ENCODE results near the gene LMTK2.

Gene LMTK2

DNA sequence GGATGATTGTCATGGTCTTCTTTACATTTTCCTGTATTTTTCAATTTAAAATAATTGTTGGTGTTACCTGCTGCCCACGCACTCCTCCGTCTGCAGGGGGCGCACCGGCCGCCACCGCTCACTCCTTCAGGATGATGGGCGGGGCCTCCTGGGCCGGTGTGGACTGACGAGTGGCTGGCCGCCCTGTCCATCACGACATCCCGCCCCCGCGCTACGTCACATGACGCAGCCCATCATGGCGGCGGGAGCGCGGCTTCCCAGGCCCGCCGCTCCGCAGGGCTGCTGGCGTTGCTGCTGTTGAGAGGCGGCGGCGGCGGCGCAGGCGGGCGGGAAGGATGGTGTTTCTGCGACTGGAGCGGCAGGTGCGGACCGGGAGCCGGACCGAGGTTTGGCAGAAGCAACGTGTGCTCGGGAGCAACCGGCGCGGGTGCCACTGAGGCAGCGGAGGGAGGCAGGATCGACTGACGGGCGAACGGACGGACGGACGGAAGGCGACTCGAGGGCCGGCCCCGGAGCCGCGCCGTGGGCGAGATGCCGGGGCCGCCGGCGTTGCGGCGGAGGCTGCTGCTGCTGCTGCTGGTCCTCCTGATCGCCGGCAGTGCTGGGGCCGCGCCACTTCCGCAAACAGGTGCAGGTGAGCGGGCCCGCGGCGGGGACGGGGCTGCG lies at the start of gene LMTK2:
TSS of gene LMTK2 (plus strand) at position 216 of the 666 bp plus-strand sequence. CDS start at position 532, 316 bp downstream.
- DNase-seq: peak; percentile 95

DNA sequence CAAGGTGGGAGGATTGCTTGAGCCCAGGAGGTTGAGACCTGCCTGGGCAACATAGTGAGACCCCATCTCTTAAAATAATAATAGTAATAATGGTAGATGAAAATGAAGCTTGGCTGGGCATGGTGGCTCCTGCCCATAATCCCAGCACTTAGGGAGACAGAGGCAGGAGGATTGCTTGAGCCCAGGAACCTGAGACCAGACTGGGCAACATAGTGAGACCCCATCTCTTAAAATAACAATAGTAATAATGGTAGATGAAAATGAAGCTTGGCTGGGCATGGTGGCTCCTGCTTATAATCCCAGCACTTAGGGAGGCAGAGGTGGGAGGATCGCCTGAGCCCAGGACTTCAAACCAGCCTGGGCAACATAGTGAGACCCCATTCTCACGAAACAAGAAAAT lies 49.5 kb upstream of the LMTK2 start:
- no peak for DNase-seq

DNA sequence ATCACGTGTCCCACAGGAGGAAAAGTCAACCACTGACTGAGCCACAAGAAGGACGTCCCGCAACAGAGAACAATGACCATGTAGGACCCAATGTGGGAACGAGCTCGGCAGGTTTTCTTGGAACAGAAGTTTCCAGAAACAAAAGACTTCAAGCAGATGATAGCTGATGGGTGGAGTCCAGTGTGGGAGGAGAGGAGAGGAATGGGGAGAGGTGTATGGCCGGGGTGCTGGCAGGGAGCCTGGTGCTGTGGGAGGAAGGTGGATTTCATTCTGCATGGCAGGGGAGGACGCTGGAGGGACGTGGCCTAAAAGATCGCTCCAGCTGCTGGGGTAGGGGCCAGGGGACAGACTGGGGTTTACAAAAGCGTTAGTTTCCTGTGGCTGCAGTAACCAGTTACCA lies 48.5 kb upstream of the LMTK2 start:
- no peak for DNase-seq

DNA sequence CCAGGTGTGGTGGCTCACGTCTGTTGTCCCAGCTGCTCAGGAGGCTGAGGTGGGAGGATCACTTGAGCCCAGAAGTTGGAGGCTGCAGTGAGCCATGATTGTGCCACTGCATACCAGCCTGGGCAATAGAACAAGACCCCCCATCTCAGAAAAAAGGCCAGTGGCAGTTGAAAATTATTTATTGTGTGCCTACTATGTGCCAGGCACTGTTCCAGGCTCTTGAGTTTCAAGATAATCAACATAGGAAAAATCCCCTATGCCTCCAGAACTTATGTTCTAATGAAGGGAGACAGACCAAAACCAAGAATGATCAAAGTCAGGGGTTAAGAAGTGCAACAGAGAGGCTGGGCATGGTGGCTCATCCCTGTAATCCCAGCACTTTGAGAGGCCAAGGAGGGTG lies 42.4 kb upstream of the LMTK2 start:
- no peak for DNase-seq

DNA sequence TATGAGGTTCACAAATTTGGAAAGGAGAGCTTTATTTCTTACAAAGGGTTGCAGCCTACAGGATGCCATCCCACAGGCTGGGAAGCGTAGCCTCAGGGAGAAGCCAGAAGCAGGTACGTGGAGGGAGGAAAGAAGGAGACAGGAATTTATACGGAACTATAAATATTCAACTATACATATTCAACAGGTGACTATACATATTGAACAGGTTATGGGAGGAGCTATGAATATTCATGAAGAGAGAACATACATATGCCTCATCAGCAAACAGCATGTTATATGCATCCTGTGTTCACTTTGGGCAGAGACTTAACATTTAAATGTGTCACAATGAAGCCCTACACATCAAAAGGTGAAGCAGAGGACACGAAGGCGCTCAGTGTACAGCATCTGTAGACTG lies 40.5 kb upstream of the LMTK2 start:
- no peak for DNase-seq

DNA sequence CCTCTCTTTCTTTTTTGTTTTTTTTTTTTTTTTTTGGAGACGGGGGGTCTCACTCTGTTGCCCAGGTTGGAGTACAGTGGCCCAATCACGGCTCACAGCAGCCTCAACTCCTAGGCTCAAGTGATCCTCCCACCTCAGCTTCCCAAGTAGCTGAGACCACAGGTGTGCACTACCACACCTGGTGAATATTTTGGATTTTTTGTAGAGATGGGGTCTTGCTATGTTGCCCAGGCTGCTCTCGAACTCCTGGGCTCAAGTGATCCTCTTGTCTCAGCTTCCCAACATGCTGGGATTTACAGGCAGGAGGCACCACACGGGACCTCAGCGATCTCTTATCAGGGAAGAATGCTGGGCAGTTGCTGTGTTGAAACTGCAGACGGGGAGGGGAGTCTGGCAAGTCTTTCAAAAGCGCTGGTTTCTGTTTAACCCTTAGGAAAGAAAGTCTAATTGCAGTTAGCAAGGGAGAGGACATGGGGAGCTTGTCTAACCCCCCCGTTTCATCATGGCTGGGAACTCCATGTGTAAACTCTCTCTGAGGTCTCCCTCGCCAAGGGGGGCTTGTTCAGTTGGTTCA lies 39.6 kb upstream of the LMTK2 start:
- no peak for DNase-seq

DNA sequence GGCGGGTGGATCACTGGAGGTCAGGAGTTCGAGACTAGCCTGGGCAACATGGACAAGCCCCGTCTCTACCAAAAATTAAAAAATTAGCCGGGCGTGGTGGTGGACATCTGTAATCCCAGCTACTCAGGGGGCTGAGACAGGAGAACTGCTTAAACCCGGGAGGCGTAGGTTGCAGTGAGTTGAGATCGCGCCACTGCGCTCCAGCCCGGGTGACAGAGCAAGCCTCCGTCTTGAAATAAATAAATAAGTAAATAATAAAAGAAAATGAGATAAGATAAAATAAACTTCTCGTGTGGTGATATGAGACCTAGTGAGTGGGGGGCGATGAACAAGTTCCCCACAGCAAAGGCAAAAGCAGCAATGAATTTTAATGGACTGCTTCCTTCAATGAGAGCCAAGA lies 33.6 kb upstream of the LMTK2 start:
- no peak for DNase-seq

DNA sequence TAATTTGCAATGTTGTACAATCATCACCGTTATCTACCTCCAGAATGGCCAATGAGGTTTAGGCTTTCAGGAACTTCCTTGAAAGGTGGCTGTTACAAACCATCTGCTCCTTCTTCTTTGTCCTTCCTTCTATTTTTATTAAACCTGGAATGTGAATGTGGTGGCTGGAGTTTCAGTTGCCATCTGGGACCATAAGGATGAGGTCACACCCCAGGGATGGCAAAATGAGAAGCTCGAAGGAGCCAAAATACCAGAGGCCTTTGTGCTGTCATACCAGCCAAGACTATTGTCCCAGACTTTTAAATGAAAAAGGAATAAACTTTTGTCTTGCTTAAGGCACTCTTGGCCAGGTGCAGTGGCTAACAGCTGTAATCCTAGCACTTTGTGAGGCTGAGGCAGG lies 30.9 kb upstream of the LMTK2 start:
- DNase-seq: no peak

DNA sequence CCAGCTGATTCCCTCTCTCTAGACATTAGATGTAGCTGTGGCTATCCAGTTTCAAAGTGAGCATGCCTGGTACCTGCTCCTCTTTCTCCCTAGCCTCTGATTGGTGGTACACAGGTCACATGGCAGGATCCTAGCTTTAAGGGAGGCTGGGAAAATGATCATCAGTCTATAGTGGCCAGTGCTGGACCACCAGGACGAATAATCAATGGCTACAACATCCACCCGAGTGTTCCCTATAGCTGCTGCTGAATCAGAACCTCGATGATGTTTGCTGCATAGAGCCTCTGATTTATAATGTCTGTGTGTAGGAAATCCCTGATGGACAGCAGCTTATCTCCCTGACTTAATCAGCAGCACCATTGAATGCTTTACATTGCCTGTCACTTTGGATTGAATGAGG lies 28.9 kb upstream of the LMTK2 start:
- no peak for DNase-seq

DNA sequence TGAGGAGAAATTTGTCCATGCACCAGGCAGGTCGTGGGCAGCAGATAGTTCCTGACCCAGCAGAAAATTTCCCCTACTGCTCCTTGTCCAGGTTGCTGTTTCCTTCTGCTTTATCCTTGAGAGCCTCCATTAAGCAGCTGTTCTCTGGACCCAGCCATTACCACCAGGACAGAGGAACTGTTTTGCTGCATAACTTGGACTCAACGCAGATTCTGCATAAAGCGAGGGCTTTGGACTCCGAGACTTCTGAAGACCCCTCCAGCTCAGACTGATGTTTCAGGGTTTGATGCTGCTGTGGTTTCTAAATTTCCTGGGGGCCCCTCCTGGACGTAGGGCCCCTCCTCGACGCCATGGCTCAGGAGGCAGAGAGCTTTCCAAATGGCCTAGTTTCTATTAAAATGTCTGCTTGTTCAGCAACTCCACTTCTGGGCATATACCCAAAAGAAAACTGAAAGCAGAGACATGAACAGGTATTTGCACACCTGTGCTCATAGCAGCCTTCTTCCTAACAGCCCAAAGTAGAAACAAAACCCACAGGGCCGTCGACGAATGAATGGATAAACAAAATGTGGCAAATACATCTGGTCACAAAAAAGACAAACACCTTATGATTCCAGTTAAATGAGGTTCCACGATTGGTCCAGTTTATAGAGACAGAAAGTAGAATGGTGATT lies 28.3 kb upstream of the LMTK2 start:
- DNase-seq: no peak

DNA sequence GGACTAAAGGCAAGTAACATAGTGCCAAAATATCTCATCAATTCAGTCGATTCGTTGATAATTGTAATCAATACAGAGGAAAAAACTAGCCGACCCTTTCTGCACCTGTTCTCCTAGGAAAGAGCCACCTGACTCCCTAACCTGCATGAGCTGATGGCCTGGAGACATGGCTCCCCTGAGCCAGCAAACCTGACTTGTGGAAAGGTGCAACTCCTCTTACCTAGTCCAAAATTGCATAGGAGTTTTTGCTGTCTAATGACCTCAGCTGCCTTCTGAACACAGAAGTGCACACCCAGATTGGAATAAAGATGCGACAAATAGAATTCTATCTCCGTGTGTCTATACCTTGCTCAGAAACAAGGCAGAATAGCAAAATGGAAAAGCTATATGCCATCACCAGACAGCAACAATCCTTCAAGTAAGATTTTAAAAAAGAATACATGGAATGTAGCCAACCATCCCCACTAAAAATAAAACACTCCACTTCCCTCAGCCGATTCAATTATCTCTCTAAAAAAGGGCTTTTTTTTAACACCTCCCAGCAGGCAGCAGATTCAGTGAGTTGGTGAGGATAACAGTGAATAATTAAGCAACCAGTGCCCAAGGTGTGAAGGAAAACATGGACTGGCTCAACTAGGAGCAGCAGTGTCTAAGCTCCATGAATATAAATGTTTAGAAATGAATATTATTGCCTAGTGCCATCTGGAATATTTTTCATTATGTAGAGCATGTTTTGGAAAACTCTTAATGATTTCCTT lies 26.6 kb upstream of the LMTK2 start:
- no peak for DNase-seq

DNA sequence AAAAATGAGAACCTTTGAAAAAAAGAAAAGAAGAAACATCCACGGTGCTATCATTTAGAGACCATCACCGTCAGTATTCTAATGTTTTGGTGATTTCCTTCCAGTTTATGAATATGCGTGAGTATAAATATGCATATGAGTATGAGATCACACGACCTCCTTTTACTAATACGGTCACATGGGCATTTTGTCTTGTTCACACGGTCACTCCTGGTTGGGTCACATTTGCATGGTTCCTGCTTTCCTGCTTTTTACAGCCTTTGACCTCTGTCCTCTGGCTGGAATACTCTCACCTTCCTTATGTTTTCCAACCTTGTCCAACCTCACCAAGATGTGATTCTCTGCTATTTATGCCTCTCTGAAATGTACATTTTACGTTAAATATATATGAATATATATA lies 25.3 kb upstream of the LMTK2 start:
- no peak for DNase-seq

DNA sequence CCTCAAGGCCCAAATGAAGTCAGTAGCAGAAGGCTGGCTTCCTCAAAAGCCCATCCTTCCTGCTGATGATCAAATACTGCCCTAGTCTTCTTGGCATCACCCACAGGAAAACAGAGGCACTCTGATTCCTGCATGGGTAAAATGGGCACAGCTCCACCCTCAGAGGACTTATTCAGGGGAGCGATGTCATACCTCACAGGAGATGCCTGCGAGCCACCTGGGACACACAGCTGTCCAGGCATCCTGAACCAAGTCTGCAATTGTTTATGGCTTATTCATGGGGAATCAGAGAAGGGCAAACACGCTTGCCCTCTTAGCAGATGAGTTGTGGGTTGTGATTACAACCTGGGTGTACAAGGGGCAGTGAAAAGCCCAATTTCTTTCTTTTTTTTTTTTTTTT lies 22.0 kb upstream of the LMTK2 start:
- DNase-seq: no peak

DNA sequence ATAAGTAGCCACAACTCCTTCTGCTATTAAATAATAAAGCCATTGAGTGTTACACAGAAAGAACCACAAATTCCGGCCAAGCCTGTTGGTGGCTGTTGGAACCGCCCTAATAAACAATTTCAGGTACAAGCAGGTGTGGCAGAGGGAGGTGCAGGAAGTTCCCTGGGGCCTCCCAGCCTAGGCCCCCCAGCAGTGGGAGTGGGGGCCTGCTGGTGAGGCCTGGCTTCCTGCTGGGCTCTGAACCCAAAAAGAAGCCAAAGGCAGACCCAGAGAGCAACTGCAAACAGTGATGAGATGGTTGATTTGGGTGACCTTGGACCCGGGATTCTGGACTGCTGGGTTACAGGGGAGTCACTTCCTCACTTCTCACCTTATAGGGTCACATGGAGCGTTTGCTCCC lies 21.0 kb upstream of the LMTK2 start:
- DNase-seq: no peak

DNA sequence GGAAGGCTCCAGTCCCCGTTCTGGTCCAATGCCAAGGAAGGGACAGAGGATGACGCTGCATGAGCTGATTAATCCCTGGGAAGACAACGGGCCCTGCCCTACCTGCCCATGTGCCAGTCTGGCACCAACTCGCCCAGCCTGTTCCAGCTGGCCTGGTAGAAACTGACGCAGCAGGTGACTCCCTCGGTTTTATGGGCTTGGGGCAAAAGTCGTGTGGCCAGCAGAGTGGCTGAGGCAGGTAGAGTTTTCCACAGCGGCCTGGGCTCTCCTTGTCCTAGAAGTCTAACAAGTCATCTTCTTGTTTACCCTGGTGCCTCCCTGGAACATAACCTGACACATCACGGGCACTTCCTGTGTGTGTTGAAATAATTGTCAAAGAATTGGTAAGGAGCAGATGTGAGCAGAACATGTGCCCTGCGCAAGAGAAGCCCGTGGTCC lies 20.4 kb upstream of the LMTK2 start:
- DNase-seq: no peak

DNA sequence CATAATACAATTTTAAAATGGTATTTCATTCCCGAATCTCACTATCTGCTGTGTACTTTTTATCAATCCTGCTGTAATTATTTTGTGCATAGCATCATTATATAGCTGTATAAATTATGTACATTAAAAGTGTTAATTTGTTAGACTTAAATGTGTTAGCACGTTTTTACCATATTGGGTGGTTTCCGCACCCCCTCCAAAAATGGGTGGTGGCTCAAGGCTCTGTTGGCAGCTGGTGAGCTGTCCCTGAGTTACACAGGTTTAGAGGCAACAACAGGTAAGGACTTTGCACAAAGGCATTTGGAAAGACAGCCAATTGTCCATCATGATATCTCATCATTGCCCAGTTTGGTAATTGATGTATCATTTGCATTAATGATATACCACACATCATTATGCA lies 18.6 kb upstream of the LMTK2 start:
- no peak for DNase-seq

DNA sequence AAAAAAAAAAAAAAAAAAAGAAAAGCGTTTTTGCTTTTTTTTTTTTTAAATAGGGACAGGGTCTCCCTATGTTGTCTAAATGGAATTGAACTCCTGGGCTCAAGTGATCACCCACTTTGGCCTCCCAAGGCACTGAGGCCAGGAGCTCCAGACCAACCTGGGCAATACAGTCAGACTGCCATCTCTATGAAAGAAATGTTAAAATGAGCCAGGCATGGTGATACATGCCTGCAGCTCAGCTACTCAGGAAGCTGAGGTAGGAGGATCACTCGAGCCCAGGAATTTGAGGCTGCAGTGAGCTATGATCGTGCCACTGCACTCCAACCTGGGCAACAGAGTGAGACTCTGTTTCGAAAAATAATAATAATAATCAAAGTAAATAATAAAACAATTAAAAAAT lies 16.5 kb upstream of the LMTK2 start:
- DNase-seq: no peak

DNA sequence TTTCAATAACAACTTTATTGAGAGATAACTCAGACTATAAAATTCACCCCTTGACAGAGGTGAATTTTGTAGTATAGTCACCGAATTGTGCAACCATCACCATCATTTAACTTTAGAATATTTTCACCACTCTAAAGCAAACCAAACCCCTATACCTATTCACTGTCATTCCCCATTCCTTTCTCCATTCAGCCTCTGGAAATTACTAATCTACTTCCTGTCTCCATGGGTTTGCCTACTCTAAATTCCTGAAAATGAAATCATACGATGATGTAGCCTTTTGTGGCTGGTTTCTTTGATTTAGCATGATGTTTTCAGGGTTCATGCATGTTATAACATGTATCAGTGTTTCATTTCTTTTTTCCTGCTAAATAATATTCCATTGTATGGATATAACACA lies 15.6 kb upstream of the LMTK2 start:
- DNase-seq: no peak

DNA sequence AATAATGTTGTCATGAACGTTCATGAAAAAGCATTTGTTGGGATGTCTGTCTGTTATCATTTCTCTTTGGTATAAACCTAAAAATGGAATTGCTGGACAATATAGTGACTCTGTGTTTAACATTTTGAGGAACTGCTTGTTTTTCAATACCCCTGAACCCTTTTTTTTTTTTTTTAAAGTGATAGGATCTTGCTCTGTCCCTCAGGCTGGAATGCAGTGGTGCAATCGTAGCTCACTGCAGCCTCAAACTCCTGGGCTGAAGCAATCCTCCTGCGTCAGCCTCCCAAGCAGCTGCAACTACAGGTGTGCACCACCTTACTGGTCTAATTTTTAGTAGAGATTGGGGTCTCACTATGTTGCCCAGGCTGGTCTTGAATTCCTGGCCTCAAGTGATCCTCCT lies 15.1 kb upstream of the LMTK2 start:
- no peak for DNase-seq

DNA sequence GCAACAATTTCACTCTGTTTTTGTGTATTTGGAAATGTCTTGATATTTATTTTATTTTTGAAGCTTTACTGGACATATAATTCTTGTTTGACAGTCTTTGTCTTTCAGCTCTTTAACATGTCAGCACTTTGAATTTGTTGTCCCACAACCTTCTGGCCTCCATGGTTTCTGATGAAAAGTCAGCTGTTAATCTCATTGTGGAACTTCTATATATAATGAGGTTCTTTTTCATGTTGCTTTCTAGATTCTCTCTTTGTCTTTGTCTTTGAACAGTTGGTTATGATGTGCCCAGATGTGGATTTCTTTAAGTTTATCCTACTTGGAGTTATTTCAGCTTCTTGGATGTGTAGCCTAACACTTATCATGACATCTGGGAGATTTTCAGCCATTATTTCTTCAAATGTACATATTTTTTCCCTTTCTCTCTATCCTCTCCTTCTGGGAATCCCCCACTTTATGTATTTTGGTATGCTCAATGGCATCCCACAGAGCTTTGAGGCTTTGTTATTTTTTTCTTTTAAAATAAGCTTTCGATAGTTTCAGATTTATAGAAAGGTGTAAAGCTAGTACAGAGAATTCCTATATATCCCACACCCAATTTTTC lies 9.5 kb upstream of the LMTK2 start:
- no peak for DNase-seq

DNA sequence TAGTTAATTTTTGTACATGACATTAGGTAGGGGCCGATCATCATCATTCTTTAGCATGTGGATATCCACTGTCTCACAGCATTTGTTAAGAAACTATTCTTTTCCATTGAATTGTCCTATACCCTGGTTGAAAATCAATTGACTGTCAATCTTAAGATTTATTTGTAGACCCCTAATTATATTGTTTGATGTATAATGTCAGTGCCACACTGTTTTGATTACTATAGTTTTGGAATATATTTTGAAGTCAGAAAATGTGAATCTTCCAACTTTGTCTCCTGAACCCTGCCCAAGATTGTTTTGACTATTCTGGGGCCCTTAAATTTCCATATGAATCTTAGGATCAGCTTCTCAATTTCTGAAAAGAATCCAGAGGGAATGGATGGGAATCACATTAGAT lies 6.6 kb upstream of the LMTK2 start:
- DNase-seq: no peak

DNA sequence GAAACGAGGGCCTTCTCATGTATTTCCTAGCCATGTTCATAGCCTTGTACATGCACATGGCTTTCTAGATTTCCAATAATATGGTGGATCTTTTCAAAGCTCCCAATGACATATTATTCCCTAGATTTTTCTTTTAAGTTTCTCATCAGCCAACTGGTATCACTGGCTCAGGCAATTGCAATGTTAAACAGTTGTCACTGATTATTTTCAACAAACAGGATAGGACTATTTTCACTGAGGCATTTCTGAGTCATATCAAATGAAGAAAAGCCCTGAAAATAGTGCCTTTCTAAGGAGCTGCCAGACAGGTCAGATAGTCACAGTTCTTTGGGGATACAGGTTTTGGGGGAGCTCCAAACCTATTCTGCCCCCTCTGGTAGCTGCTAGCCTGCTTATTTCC lies 4.5 kb upstream of the LMTK2 start:
- no peak for DNase-seq

DNA sequence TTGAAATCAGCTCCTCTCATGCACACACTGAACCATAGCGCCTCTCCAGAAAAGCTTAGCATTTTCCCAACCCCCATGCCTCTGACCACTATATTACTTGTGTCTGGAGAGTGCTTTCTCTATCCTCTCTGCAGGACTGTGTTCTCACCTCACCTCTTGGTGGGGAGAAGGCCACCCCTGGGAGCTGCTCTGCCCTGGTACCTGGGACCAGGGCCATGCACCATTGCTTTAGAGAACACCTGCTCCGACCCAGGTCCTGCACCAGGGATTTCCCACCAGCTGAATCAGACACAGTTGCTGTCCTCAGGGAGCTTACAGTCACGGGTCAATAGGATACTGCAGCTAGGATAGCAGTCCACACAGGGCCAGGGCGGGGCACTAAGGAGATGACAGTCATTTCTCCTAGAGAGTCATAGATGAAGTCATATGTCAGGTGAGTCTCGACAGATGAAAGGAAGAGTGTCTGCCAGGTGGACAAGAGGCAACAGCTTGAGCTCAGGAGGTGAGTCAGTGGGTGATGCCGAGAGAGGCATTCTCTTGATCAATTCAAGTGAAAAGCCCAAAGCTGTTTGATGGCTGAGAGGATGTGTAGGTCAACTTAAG lies 619 bp upstream of the LMTK2 start:
- DNase-seq: peak; percentile 3
